WERI-Rb-1 (cell line): ENCODE data around the gene NFAM1.

Experiments
- DNase-seq: peaks from one replicate; pipeline ENCODE4 v3.0.0-alpha.2; 2020
- H3K27ac ChIP-seq: fragments of 250-450 bp; sonication (Bioruptor Pico); 2 replicates; pipeline ENCODE4 v1.5.1; 2020; ENCODE audit warnings: mild to moderate bottlenecking, moderate library complexity
- H3K27me3 ChIP-seq: fragments of 250-450 bp; sonication (Bioruptor Pico); 2 replicates; pipeline ENCODE4 v1.5.1; 2021; ENCODE audit warnings: mild to moderate bottlenecking, low read depth, moderate library complexity; ENCODE audit not compliant: insufficient read depth, severe bottlenecking
- H3K36me3 ChIP-seq: fragments of 250-450 bp; sonication (Bioruptor Pico); 2 replicates; pipeline ENCODE4 v1.5.1; 2020; ENCODE audit warnings: mild to moderate bottlenecking, moderate library complexity
- H3K4me3 ChIP-seq: 2 replicates; pipeline ENCODE4 v1.5.1; 2011; ENCODE audit warnings: low read depth, mild to moderate bottlenecking, control low read depth, low read length
- H3K9me3 ChIP-seq: fragments of 250-450 bp; sonication (Bioruptor Pico); 2 replicates; pipeline ENCODE4 v1.5.1; 2021; ENCODE audit warnings: mild to moderate bottlenecking, moderate library complexity; ENCODE audit not compliant: severe bottlenecking
- TF ChIP-seq, protein P1 (sequence below): IDR thresholded peaks from 2 replicates; pipeline ENCODE4 v1.5.1; 2011; ENCODE audit warnings: low read depth, mild to moderate bottlenecking, control low read depth, inconsistent platforms, low read length

The NFAM1 gene, protein sequence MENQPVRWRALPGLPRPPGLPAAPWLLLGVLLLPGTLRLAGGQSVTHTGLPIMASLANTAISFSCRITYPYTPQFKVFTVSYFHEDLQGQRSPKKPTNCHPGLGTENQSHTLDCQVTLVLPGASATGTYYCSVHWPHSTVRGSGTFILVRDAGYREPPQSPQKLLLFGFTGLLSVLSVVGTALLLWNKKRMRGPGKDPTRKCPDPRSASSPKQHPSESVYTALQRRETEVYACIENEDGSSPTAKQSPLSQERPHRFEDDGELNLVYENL

DNA sequence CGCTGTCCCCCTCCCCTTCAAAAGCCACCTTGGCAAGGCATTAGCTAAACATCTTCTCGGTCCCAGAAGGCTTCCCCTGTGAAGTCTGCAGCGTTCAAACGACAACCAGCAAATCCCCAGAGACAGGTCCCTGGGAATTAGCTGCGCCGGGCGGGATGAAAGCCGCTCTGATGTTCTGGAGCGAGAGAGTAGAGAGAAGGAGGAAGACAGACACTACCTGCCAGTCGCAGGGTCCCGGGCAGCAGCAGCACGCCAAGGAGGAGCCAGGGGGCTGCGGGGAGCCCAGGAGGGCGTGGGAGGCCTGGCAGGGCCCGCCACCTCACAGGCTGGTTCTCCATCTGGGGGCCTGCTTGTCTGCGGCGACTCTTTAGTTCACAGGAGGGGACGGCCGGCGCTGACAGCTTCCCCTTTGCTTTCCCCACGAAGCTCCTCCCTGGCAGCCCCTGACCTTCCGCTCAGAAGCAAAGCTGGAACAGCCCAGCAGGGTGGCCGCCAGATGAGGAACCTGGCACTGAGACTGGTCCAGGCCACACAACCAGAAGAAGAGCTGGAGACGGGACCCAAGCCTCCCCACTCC lies at the start of gene NFAM1:
NFAM1 (minus strand) TSS at position 384 of the 577 bp plus-strand sequence; CDS start at position 338, 46 bp downstream.
- Histone ChIP-seq H3K9me3 (no peaks in the 10 kb centered on the region), H3K27ac (peak within 1 kb of the TSS; percentile 56), H3K4me3 (peak within 1 kb of the TSS; percentile 31), H3K36me3 (no peaks in the 10 kb centered on the region), H3K27me3 (no peaks in the 10 kb centered on the region)
- TF ChIP-seq, protein P1, sequence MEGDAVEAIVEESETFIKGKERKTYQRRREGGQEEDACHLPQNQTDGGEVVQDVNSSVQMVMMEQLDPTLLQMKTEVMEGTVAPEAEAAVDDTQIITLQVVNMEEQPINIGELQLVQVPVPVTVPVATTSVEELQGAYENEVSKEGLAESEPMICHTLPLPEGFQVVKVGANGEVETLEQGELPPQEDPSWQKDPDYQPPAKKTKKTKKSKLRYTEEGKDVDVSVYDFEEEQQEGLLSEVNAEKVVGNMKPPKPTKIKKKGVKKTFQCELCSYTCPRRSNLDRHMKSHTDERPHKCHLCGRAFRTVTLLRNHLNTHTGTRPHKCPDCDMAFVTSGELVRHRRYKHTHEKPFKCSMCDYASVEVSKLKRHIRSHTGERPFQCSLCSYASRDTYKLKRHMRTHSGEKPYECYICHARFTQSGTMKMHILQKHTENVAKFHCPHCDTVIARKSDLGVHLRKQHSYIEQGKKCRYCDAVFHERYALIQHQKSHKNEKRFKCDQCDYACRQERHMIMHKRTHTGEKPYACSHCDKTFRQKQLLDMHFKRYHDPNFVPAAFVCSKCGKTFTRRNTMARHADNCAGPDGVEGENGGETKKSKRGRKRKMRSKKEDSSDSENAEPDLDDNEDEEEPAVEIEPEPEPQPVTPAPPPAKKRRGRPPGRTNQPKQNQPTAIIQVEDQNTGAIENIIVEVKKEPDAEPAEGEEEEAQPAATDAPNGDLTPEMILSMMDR: no peak
- DNase-seq: peak; percentile 76

DNA sequence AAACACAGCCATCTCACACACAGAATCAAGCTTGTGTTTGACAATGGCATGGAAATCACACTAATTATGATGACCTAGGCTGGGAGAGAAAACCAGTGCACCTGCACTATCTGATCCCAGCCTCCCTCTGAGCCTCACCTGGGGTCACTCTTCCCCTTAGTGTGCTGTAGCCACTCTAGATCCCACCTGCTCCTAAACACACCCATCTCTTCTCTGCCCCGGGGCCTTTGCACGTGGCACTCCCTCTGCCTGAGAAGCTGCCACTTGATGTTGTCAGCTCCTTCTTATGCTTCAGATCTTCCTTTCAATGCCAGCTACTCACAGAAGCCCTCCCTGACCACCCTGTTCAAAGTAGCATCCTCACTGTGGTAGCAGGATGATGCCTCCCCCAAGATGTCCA lies 42.9 kb upstream of the NFAM1 start:
- no peak overlapping the region for H3K27ac ChIP-seq
- no peak for DNase-seq
- no peaks in the 10 kb centered on the region for H3K27me3 ChIP-seq
- H3K4me3 ChIP-seq: no peak overlapping the region
- no peaks in the 10 kb centered on the region for H3K36me3 ChIP-seq
- TF ChIP-seq, protein P1: no peak
- no peaks in the 10 kb centered on the region for H3K9me3 ChIP-seq

DNA sequence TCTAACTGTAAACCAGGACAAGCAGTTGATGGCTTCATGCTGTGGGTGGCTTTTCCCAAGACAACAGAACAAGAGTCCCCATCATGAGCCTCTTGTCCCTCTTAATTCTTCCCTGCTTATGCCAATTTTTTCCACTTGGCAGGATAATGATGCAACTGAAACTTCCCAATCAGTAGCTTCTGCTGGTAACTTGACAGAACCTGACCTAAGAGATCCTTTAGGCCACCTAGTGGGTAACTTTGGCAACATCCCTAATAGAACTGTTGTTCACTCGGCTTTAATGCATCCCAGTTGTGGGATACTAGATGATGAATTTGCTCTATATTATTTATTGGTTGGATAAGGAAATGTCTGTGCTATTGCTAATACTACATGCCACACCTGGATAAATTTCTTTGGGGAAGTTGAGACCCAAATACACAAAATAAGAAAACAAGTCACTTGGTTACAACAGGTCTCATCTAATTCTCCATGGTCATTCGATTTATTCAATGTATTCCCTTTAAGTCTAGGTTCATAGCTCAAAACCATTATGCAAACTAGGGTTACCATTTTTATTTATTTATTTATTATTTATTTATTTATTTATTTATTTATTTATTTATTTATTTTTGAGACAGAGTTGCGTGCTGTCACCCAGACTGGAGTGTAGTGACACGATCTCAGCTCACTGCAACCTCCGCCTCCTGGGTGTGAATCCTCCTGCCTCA lies 41.4 kb upstream of the NFAM1 start:
- H3K27me3 ChIP-seq: no peaks in the 10 kb centered on the region
- TF ChIP-seq, protein P1: peak; percentile 64
- DNase-seq: peak; percentile 20
- no peak overlapping the region for H3K4me3 ChIP-seq
- no peaks in the 10 kb centered on the region for H3K36me3 ChIP-seq
- no peaks in the 10 kb centered on the region for H3K9me3 ChIP-seq
- H3K27ac ChIP-seq: no peak overlapping the region

DNA sequence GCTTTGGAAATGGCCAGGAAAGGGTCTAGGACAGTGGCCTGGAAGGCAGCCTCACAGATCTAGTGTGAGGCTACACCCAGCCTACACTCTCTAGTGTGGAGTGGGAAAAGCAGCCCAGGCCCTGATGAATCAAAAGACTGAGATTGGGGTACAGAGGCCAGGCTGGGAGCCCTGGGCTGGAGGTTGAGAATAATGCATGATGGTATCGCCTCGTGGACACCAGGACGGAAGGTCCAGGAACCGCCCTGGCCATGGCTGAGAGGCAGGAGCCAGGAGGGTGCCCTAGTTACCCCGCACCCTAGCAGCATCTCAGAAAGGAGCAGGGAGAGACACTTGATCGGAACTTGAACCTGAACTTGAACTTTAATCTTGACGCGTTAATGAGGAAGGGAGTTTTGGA lies 40.5 kb upstream of the NFAM1 start:
- H3K27ac ChIP-seq: no peak overlapping the region
- H3K36me3 ChIP-seq: no peaks in the 10 kb centered on the region
- H3K27me3 ChIP-seq: no peaks in the 10 kb centered on the region
- no peak for DNase-seq
- no peaks in the 10 kb centered on the region for H3K9me3 ChIP-seq
- H3K4me3 ChIP-seq: no peak overlapping the region
- TF ChIP-seq, protein P1: no peak

DNA sequence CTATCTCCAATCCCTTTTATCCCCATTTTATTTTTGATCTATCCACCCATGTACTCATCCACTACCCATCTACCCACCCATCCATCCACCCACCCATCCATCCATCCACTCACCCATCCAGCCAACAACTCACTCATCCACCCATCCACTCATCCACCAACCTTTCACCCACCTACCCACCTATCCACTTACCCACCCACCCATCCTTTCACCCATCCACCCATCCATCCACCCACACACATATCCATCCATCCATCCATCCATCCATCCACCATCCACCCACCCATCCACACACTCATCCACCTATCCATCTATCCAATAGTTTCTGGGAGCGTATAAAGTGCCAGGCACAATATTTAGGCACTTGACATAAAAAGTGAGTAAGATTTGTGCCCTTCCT lies 39.2 kb upstream of the NFAM1 start:
- DNase-seq: no peak
- TF ChIP-seq, protein P1: no peak
- no peak overlapping the region for H3K4me3 ChIP-seq
- H3K27ac ChIP-seq: no peak overlapping the region
- no peaks in the 10 kb centered on the region for H3K36me3 ChIP-seq
- H3K9me3 ChIP-seq: no peaks in the 10 kb centered on the region
- no peaks in the 10 kb centered on the region for H3K27me3 ChIP-seq
